ENCODE measurements around the gene WFIKKN2. TPM values are rescaled to one million over a fixed set of nuclear protein-coding genes. Genes with fewer than 3 reads are reported as not detected.

WFIKKN2 gene
- total RNA-seq, 1 donor from 2014 or later = 0.59 TPM

GRCh38 chr17:50834429-50835300 lies 721 bp upstream of the WFIKKN2 start:
- no peak for DNase-seq

- no peak for DNase-seq
These were observed 1.4 kb downstream of the WFIKKN2 start for GRCh38 chr17:50836826-50837225.

DNA sequence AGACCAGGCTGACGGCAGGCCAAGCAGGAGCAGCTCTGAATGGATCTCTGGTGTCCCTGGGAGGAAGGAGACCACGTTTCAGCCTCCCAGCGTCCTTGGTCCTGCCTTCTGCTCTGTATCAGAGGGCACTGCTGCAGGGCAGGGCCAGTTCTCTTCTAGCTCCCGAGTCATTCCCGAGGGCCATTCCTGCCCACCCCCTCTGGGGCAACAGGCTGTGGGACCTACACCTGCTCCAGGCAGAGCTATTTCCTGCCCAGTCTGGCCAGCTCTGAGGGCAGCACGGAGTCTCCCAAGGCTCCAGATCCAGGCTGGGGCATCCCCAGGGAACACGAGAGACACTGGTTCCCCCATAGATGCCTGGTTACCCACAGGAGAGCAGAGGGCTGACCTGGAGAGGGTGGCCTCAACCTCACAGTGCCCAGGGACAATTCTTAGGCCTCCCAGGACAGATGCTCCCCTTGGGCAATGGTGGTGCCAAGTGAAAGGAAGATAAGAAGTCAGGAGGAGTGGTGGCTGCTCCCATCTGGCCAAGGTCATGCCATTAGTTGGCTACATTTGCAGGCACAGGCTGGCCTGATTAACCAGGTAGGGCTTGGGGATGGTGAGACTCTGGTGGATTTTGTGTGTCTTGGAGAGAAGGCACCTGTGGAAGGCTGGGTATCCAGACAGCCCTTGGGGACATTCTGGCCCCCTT lies 2.0 kb downstream of the WFIKKN2 start:
- no peak for DNase-seq

DNA sequence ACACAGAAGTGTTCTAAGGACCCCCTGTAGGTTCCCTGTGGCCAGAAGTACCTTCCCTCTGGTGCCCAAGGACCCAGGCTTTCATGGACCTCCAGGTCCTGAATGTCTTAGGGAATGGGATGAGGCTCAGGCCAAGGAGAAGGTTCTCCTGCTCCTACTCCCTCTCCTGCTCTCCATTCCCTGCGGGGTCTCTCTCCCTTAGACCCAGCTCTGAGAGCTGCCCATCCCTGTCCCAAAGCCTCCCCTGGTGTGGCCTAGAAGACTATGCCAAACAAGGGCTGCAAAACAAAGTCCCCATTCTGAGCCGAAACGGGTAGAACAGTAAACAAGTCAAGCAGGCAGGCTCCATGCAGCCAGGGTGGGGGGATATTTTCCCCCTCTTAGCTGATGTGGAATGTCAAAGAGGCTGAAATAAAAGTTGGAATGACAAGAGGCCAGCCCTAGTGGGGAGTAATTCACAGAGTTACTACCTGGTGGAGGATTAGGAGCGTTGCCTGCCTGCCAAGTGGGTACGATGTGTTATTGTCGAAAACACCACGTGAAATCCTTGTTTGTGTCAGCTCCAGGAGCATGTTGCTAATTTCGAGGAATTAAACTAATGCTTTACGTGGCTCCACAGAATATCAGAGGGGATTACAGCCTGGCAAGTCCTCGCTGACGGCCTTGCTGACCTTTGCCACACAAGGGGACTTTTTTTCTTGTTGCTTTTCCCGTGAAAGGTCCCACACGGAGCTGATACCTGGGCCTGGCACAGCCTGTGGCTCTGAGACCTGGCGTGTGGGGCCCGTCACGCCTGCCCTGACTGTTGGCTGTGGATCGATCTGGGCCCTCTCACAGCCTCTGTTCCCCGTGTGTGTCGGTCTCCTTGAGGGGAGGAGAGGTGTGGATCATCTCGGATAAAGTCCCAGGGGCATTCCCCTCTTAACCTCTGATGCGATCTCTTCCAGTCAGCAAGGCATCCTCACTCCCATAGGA lies 2.9 kb downstream of the WFIKKN2 start:
- no peak for DNase-seq

DNA sequence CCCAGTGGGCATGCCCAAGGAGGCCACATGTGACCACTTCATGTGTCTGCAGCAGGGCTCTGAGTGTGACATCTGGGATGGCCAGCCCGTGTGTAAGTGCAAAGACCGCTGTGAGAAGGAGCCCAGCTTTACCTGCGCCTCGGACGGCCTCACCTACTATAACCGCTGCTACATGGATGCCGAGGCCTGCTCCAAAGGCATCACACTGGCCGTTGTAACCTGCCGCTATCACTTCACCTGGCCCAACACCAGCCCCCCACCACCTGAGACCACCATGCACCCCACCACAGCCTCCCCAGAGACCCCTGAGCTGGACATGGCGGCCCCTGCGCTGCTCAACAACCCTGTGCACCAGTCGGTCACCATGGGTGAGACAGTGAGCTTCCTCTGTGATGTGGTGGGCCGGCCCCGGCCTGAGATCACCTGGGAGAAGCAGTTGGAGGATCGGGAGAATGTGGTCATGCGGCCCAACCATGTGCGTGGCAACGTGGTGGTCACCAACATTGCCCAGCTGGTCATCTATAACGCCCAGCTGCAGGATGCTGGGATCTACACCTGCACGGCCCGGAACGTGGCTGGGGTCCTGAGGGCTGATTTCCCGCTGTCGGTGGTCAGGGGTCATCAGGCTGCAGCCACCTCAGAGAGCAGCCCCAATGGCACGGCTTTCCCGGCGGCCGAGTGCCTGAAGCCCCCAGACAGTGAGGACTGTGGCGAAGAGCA lies 4.4 kb downstream of the WFIKKN2 start:
- no peak for DNase-seq

DNA sequence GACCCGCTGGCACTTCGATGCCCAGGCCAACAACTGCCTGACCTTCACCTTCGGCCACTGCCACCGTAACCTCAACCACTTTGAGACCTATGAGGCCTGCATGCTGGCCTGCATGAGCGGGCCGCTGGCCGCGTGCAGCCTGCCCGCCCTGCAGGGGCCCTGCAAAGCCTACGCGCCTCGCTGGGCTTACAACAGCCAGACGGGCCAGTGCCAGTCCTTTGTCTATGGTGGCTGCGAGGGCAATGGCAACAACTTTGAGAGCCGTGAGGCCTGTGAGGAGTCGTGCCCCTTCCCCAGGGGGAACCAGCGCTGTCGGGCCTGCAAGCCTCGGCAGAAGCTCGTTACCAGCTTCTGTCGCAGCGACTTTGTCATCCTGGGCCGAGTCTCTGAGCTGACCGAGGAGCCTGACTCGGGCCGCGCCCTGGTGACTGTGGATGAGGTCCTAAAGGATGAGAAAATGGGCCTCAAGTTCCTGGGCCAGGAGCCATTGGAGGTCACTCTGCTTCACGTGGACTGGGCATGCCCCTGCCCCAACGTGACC lies 5.0 kb downstream of the WFIKKN2 start:
- no peak for DNase-seq

DNA sequence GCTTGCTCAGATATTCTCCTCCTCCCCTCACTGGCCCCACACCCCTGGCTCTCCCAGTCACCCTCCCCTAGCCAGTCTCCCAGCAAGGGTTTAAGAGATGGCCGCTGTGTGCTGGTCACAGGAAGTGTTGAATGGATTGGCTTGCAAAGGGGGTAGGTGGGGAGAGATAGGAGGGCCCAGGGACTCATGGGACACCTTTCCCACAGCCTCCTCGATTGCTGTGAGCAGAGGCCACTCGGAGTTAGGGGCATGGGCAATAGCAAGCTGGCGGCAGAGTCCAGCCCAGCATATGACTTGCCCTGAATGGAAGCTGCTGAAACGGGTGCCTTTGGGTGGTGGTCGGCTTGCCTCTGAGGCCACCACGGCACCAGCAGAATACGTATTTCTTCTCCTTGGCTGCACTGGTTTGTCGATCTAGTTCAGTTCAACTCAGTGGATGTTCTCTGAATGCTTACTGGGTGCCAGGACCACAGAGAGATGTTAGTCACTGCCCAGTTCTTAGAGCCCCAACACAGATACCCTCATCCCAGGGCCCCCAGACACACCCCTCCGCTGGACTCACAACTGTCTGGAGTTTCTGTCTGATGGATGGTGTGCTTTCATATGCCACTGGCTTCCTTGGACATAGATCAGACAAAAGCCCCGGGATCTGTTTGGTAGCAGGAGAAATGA lies 6.0 kb downstream of the WFIKKN2 start:
- no peak for DNase-seq

GRCh38 chr17:50841949-50842354 lies 6.6 kb downstream of the WFIKKN2 start:
- DNase-seq = peak; percentile 62

DNA sequence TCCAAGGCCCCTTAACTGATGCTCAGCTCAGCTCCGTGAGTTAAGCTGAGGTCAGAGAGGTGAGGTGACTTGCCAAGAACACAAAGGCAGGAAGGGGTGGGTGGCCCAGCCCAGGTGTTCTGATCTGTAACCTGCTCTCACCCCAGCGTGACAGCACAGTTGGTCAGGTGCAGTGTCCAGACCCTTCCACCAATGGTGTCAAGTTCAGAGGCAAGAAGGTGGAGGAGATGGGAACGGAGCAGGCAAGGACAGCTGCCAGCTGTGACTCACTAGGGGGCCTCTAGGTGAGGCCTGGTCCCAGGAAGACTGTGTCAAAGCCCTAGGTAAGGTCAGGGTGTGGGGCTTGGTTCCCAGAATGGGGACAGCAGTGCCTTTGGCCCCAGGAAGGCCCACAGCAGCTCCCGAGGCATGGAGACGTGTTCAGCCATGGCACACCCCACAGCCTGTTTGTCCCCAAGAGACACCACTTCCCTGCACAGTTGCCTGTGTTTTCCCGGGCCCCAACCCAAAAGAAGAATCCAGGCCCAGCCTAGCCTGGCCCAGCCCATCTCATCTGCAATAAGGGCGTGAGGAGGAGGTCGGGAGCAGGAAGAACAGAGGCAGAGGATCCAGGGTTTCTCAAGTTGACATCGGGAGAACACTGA lies 7.2 kb downstream of the WFIKKN2 start:
- no peak for DNase-seq

DNA sequence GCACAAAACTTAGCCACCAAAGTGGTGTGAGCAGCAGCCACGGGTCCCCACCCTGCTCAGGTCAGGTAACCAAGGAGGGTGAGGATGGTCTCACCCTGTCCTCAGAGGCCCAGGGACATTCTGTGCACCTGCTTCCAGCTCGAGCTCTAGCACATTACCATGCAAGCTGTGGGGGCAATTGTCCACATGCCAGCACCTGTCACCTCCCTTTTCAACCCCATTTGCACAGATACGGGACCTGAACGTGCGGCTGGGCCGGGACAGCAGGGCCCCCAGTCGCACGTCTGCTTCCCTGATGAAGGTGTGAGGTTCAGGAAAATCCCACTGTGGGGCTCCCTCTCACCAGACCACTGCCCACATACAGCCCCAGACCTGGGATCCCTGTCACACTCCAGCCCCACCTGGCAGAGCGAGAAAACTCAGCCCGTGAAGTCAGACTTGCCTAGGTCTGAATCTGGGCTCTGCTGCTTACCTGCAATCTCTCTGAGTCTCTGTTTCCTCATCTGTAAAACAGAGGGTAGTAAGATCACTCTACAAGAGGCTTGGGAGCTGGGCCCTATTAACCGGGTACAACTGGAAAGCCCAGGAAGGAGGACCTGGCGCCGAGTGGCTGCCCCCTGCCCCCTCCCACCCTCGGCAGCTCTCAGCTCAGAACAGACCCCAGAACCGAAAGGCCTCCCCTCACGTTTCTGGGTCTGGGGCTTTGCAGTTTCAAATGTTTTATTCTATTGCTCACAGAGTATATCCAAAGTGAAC lies 7.9 kb downstream of the WFIKKN2 start:
- no peak for DNase-seq

DNA sequence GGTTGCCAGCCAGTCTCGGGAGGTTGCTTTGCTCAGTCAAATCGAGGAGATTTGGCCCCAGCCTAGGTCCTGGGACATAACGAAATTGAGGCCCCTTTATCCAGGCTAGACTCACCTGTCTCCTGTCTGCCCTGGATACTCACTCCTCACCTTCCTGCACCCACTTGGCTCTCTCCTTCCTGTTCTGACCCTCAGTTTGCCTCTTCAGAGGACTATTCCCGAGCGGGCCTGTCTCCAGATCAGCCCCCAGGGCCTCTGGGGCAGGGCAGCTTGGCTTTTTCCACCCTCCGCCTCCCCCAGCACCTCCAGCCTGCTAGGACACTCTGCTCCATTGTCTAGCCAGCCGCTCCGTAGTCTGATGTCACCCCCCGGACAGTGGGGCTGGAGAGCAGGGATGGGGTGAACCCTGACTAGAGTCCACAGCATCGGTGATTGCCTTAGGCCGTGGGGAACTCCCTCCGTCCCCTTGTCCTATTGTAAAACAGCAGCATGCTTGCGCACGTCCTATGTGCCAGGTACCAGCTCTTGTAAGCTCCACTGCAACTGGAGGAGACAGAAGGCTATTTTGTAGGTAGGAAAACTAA lies 8.8 kb downstream of the WFIKKN2 start:
- no peak for DNase-seq

GRCh38 chr17:50845240-50846147 lies 10.1 kb downstream of the WFIKKN2 start:
- DNase-seq = no peak

- DNase-seq = no peak
These were observed 12.2 kb downstream of the WFIKKN2 start for GRCh38 chr17:50847566-50847965.

- no peak for DNase-seq
These were observed 12.7 kb downstream of the WFIKKN2 start for GRCh38 chr17:50848039-50848438.

- no peak for DNase-seq
These were observed 13.3 kb downstream of the WFIKKN2 start for GRCh38 chr17:50848711-50849110.

- DNase-seq = no peak
These were observed 15.3 kb downstream of the WFIKKN2 start for GRCh38 chr17:50850640-50851039.

DNA sequence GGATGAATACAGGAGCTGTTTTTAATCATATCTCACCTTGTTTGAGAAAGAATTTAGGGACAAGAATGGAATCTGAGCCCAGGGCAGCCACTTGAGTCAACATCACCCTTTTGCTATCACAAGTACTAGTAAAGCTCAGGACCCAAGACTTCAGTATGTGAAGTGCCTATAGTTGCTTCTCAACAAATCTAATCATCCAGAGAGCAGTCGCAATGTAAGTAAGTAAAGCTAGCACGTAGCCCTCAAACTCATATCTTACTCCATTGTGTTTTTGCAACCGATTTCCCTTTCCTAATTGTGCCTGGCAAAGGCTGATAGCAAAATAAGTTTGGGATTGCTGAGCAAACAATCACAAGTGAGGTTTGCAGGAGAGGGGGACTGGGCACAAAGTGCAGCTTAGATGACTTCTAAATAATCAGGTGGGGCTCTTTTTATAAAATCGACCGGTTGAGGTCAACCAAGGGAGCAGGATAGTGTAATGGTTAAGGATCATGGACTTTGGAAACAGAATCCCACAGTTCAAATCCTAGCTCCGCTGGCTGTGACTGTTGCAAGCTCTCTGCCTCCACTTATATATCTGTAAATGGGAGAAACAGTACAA lies 17.7 kb downstream of the WFIKKN2 start:
- no peak for DNase-seq

- no peak for DNase-seq
These were observed 18.4 kb downstream of the WFIKKN2 start for GRCh38 chr17:50853781-50854180.
